ENCODE measurements around the gene FBN1. TPM values are rescaled to one million over a fixed set of nuclear protein-coding genes. Genes with fewer than 3 reads are reported as not detected.

The FBN1 gene
- total and polyA plus RNA-seq, 10 of the 15 experiments (the other 5 are each of a cell fraction or from before 2014, with no cell fraction given) = 2.2 to 15.3 (median 7.0) TPM

DNA sequence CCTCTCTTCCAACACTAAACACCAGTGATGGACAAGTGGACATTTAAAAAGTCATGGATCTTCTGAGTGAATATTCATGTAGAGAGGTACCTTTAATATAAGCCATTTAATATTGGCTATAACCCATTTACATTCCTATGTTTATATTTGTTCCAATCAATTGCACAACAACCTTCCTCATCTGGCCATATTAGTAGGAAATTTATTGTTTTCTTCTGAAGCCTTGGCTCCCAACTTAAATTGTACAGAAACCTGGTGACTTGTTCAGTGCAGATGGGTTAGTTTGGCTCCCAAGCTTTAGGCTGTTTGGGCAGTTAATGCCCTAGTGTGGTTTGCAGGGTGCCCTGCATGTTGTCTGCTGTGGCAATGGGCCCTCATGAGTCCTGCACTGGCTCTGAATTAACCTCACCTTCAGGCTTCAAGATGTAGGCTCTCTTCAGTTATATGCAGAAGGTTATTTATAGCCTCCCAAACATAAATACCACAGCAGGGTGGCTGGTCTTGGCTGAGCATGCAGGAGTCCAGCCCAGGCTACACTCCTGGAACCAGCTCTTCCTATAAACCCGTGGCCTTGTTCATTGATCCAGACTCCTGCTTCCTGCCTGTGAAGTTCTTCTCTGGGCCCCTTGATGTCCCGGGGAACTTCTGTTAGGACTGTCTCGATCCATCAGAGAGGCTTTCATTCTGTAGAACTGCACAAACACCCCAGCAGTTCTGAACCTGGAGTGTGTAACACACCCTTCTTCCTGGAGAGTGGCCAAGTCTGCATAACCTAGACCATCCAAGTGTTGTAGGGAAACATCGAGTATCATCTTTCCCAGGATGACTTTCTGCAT, 257.3 kb downstream of the FBN1 start:
- Histone ChIP-seq H3K79me2 (ENCODE audit: control insufficient read depth, insufficient read depth, low read length) (no peaks in the 10 kb centered on the region), H3K4me3 (no peak overlapping the region), H3K9ac (ENCODE audit: control insufficient read depth, insufficient read depth, low read length) (no peak overlapping the region), H3K36me3 (ENCODE audit: control insufficient read depth in 2 of 2, insufficient read depth in 2 of 2, low read length in 1 of 2) (no peaks in the 10 kb centered on the region), H2AFZ (ENCODE audit: control insufficient read depth, low read depth, low read length) (no peak overlapping the region), H3K9me3 (replicated peaks; ENCODE audit: control insufficient read depth, insufficient read depth, low read length) (no peaks in the 10 kb centered on the region), H3K27ac (ENCODE audit: control insufficient read depth, insufficient read depth) (no peak overlapping the region), H3K27me3 (replicated peaks in 1 of 2; ENCODE audit: control insufficient read depth in 2 of 2, insufficient read depth in 2 of 2, low read length in 1 of 2) (no peaks in the 10 kb centered on the region), H3K4me1 (ENCODE audit: control insufficient read depth, insufficient read depth, low read length) (no peaks in the 10 kb centered on the region), H3K4me2 (ENCODE audit: control insufficient read depth, insufficient read depth) (no peak overlapping the region), H4K20me1 (ENCODE audit: control insufficient read depth, insufficient read depth) (no peaks in the 10 kb centered on the region)
- RAD21 ChIA-PET (ENCODE audit: unreplicated experiment) = no interaction called here
- intact Hi-C loops (cut with micrococcal nuclease; ENCODE audit: unreplicated experiment) = no loop called here
- no peak for TF ChIP-seq POLR2A (IDR thresholded peaks at IDR 0.05; ENCODE audit: low read depth, low read length)
- no peak for TF ChIP-seq FOXK2 (IDR thresholded peaks at IDR 0.05)
- TF ChIP-seq, protein P1, sequence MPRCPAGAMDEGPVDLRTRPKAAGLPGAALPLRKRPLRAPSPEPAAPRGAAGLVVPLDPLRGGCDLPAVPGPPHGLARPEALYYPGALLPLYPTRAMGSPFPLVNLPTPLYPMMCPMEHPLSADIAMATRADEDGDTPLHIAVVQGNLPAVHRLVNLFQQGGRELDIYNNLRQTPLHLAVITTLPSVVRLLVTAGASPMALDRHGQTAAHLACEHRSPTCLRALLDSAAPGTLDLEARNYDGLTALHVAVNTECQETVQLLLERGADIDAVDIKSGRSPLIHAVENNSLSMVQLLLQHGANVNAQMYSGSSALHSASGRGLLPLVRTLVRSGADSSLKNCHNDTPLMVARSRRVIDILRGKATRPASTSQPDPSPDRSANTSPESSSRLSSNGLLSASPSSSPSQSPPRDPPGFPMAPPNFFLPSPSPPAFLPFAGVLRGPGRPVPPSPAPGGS (IDR thresholded peaks at IDR 0.05; ENCODE audit: borderline replicate concordance, insufficient read depth, low read depth, low read length, poor library complexity, severe bottlenecking) = no peak
- no peak for TF ChIP-seq SMC3 (IDR thresholded peaks at IDR 0.05; ENCODE audit: borderline replicate concordance, low read length)
- no peak for TF ChIP-seq NFIC (IDR thresholded peaks at IDR 0.05; ENCODE audit: low read depth, low read length)
- TF ChIP-seq TBL1XR1 (IDR thresholded peaks at IDR 0.05; ENCODE audit: low read depth, low read length) = no peak
- no peak for TF ChIP-seq CHD2 (IDR thresholded peaks at IDR 0.05; ENCODE audit: borderline replicate concordance, low read depth, low read length)
- TF ChIP-seq NBN (IDR thresholded peaks at IDR 0.05) = no peak
- no peak for TF ChIP-seq ESRRA (IDR thresholded peaks at IDR 0.05; ENCODE audit: low read length)
- no peak for TF ChIP-seq SIX5 (IDR thresholded peaks at IDR 0.05; ENCODE audit: low read depth, low read length, severe bottlenecking)
- TF ChIP-seq MEF2A (IDR thresholded peaks at IDR 0.05; ENCODE audit: insufficient read depth, low read depth, low read length) = no peak
- no peak for TF ChIP-seq CREM (IDR thresholded peaks at IDR 0.05; ENCODE audit: low read depth)
- TF ChIP-seq BRCA1 (IDR thresholded peaks at IDR 0.05; ENCODE audit: low read depth, low read length) = no peak
- TF ChIP-seq EED (IDR thresholded peaks at IDR 0.05; ENCODE audit: low read depth) = no peak
- no peak for TF ChIP-seq CREB1 (IDR thresholded peaks at IDR 0.05; ENCODE audit: low read depth)
- no peak for DNase-seq (ENCODE audit: low read depth, low spot score)
- no peak for FAIRE-seq
- ATAC-seq = no peak
- POLR2A ChIA-PET = no interaction called here
- BruUV-seq (replicated peaks) = no TSS peak
- SMC1A ChIA-PET (ENCODE audit: uncharacterized antibody, unreplicated experiment) = interaction anchor here (0.5 to 1.3 kb wide), 2 partner anchors 30 to 616 kb away, joined by 3 to 5 read pairs; no protein-coding TSS in a partner anchor
- CTCF ChIA-PET = interaction anchor here (0.7 kb wide), 1 partner anchor 16 kb away, joined by 3 read pairs; no protein-coding TSS in a partner anchor
- 60% methylated on average over 4 of the region's 4 CpGs for WGBS (ENCODE audit: insufficient coverage, insufficient replicate concordance, low lambda C conversion rate, missing lambda C conversion rate)
- in situ Hi-C loops (cut with MboI) = no loop called here
